ENCODE results near the gene ELMO1.

ELMO1 gene

DNA sequence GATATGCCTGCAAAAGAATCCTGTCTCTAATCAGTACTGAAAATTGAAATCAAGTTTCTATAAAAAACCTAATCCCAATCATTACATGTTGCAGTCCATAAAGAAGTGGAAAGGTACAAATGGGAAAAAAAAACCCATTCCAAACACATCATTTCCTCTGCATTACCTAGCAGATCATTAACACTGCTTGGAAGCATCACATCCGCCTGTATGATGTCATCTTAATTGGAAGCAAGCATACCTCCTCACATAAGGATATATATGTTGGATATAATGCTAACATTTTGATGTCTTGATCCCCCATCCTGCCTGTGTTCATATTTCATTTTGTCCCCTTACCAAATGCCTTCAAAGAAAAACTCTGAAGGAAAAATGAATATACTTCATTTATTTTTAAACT lies 483.0 kb downstream of the ELMO1 start:
- Histone ChIP-seq H3K9ac (ENCODE audit: low read depth, low read length) (no peak overlapping the region), H3K4me1 (ENCODE audit: insufficient read depth, low read length) (peaks cover 17% of the 10 kb centered on the region; the same call in 1 of the 2 replicates), H3K27me3 (ENCODE audit: insufficient read depth, low read length) (no peaks in the 10 kb centered on the region), H3K9me3 (ENCODE audit: insufficient read depth, low read depth, low read length) (no peaks in the 10 kb centered on the region), H3K27ac (ENCODE audit: low read length) (no peak overlapping the region), H3K4me3 (ENCODE audit: low read length) (no peak overlapping the region), H3K36me3 (ENCODE audit: insufficient read depth, low read depth, low read length) (no peaks in the 10 kb centered on the region)

DNA sequence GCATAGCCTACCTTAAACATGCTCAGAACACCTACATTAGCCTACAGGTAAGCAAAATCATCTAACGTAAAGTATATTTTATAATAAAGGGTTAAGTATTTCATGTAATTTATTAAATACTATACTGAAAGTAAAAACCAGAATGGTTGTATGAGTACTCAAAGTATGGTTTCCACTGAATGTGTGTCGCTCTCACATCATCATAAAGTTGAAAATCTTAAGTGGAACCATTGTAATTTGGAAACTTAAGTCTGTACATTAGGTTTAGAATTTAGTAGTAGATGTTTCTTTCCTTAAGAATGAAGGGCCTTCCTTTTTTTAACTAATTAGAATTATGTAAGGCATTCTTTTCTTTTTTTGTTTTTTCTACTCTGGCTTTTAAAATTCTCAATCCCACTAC lies 484.4 kb downstream of the ELMO1 start:
- Histone ChIP-seq H3K36me3 (ENCODE audit: insufficient read depth, low read depth, low read length) (no peaks in the 10 kb centered on the region), H3K27ac (ENCODE audit: low read length) (no peak overlapping the region), H3K27me3 (ENCODE audit: insufficient read depth, low read length) (no peaks in the 10 kb centered on the region), H3K9me3 (ENCODE audit: insufficient read depth, low read depth, low read length) (no peaks in the 10 kb centered on the region), H3K4me3 (ENCODE audit: low read length) (no peak overlapping the region), H3K4me1 (ENCODE audit: insufficient read depth, low read length) (peaks cover 17% of the 10 kb centered on the region; the same call in 1 of the 2 replicates), H3K9ac (ENCODE audit: low read depth, low read length) (no peak overlapping the region)

DNA sequence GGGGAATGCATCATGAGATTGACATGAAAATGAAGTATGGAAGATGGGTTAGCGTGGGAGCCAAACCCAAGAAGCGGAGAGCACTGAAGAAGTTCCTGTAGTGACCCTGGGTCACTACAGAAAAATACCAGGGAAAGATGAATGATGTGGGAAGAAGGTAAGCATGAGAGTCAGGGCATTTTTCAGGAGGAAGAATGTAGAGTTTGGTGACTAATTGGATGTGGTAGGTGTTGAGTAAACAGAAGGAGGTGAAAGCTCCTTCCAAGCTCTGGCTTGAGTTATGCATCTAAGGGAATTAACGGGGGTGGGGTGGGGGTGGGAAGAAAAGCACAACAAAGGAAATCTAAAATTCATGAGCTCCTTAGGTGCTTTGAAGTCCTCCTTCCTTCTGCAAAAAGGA lies 486.3 kb downstream of the ELMO1 start:
- no peak overlapping the region for H3K9ac ChIP-seq (ENCODE audit: low read depth, low read length)
- no peaks in the 10 kb centered on the region for H3K9me3 ChIP-seq (ENCODE audit: insufficient read depth, low read depth, low read length)
- no peaks in the 10 kb centered on the region for H3K36me3 ChIP-seq (ENCODE audit: insufficient read depth, low read depth, low read length)
- no peak overlapping the region for H3K27ac ChIP-seq (ENCODE audit: low read length)
- peaks cover 19% of the 10 kb centered on the region; the same call in 1 of the 2 replicates for H3K4me1 ChIP-seq (ENCODE audit: insufficient read depth, low read length)
- H3K27me3 ChIP-seq (ENCODE audit: insufficient read depth, low read length) = no peaks in the 10 kb centered on the region
- H3K4me3 ChIP-seq (ENCODE audit: low read length) = no peak overlapping the region

DNA sequence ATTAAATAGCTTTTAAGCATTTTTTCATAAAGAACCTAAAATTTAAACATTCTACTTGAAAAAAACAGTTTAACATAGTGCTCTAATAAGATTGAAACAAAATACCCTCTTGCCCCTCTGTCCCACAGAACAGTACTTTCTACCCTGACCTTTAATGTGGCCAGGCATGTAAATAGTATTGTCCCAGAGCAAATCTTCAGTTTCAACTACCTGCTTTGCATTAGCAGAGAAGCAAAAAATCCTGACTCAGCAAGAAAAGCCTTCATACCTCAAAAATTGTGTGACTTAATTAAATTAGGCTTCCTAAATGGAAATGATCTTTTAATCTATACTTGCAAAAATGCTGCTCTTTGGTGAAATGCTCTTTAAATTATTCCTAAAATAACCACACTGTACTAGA lies 487.0 kb downstream of the ELMO1 start:
- Histone ChIP-seq H3K9ac (ENCODE audit: low read depth, low read length) (no peak overlapping the region), H3K4me1 (ENCODE audit: insufficient read depth, low read length) (peaks cover 23% of the 10 kb centered on the region; the same call in 1 of the 2 replicates), H3K27me3 (ENCODE audit: insufficient read depth, low read length) (no peaks in the 10 kb centered on the region), H3K4me3 (ENCODE audit: low read length) (no peak overlapping the region), H3K9me3 (ENCODE audit: insufficient read depth, low read depth, low read length) (no peaks in the 10 kb centered on the region), H3K36me3 (ENCODE audit: insufficient read depth, low read depth, low read length) (no peaks in the 10 kb centered on the region), H3K27ac (ENCODE audit: low read length) (no peak overlapping the region)

DNA sequence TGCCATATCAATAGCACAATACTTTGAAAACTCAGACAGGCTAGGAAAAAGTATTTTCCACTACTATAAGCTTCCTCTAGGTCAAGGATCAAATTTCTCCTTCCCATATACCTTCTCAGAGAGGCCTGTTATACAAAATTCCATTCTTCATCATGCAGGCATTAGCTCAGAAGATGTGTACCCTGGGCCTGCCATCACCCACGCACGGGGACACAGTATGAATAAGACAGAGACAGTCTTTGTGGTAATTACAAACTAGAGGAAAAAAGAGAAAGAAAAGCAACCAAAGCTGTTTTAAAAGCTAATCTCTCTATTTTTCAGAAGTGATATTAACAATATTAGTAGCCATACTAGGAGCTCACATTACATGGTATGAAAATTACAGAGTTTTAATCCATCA lies 487.6 kb downstream of the ELMO1 start:
- H3K27me3 ChIP-seq (ENCODE audit: insufficient read depth, low read length) = no peaks in the 10 kb centered on the region
- no peaks in the 10 kb centered on the region for H3K9me3 ChIP-seq (ENCODE audit: insufficient read depth, low read depth, low read length)
- no peaks in the 10 kb centered on the region for H3K36me3 ChIP-seq (ENCODE audit: insufficient read depth, low read depth, low read length)
- H3K4me1 ChIP-seq (ENCODE audit: insufficient read depth, low read length) = peaks cover 23% of the 10 kb centered on the region; the same call in 1 of the 2 replicates
- no peak overlapping the region for H3K9ac ChIP-seq (ENCODE audit: low read depth, low read length)
- H3K27ac ChIP-seq (ENCODE audit: low read length) = no peak overlapping the region
- no peak overlapping the region for H3K4me3 ChIP-seq (ENCODE audit: low read length)

DNA sequence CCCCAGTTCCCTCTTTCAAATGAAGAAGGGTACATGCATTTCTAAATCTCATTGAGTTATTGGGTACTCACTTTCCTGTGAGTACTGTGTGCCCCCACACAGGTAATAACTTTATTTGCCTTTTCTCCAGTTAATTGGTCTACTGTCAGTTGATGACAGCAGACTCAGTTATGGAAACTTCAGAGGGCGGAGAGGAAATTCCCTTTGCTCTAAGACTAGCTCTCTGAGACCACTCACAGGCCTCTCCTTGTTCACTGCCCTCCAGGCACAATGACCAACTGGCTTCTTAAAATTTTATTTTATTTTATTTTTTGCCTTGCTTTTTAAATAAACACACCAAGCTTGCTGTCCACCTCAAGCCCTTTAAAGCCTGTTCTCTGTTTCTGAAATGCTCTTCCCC lies 488.6 kb downstream of the ELMO1 start:
- H3K36me3 ChIP-seq (ENCODE audit: insufficient read depth, low read depth, low read length) = no peaks in the 10 kb centered on the region
- no peak overlapping the region for H3K27ac ChIP-seq (ENCODE audit: low read length)
- no peak overlapping the region for H3K9ac ChIP-seq (ENCODE audit: low read depth, low read length)
- H3K4me1 ChIP-seq (ENCODE audit: insufficient read depth, low read length) = peaks cover 23% of the 10 kb centered on the region; the same call in 1 of the 2 replicates
- H3K27me3 ChIP-seq (ENCODE audit: insufficient read depth, low read length) = no peaks in the 10 kb centered on the region
- no peaks in the 10 kb centered on the region for H3K9me3 ChIP-seq (ENCODE audit: insufficient read depth, low read depth, low read length)
- no peak overlapping the region for H3K4me3 ChIP-seq (ENCODE audit: low read length)

DNA sequence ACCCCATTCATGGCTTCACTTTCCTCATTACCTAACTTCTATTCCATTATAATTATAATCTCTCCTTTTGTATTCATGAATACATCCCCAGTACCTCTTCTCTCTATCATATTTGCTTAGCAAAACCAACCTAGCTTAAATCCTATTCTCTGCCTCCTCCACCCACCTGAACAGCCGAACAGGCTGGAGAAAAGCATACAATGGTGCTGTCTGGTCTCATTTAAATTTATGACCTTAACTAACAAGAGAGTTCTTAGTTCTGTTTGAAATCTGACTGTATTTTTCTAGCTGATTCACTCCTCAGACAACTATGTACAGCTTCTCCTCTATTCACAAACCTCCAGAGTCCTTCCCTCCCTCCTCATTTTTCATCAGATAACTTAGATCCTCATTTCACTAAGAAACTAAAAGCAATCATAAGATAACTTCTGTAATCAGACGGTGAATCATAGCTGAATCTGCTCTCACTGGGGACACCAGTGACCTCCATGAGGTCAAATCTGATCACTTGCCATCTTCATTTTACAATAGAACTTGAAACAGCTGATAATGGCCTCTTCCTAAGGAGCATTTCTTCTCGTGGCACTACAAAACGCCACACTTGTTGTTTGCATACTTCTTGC lies 490.4 kb downstream of the ELMO1 start:
- Histone ChIP-seq H3K27ac (ENCODE audit: low read length) (no peak overlapping the region), H3K36me3 (ENCODE audit: insufficient read depth, low read depth, low read length) (no peaks in the 10 kb centered on the region), H3K9ac (ENCODE audit: low read depth, low read length) (no peak overlapping the region), H3K4me1 (ENCODE audit: insufficient read depth, low read length) (peaks cover 20% of the 10 kb centered on the region; the same call in 1 of the 2 replicates), H3K27me3 (ENCODE audit: insufficient read depth, low read length) (no peaks in the 10 kb centered on the region), H3K9me3 (ENCODE audit: insufficient read depth, low read depth, low read length) (no peaks in the 10 kb centered on the region), H3K4me3 (ENCODE audit: low read length) (no peak overlapping the region)

DNA sequence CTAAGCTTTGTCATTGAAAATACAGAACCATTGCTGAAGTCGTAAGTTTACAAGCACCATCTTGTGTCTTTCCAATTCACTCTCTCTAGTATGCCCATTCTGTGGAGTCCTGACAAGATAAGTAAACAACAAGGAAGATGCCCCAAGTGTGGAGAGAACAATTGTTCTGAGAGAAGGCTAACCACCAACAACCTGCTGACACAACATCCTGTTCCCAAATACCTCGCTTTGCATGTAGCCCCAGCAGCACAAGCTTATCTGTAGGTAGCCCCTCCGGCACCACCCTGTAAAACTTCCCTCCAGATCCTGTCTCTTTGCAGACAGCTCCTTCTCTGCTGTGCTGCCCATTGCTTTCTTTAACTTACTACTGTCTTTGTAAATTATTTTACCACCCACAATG lies 491.0 kb downstream of the ELMO1 start:
- H3K27ac ChIP-seq (ENCODE audit: low read length) = no peak overlapping the region
- H3K4me3 ChIP-seq (ENCODE audit: low read length) = no peak overlapping the region
- H3K4me1 ChIP-seq (ENCODE audit: insufficient read depth, low read length) = peaks cover 20% of the 10 kb centered on the region; the same call in 1 of the 2 replicates
- H3K9ac ChIP-seq (ENCODE audit: low read depth, low read length) = no peak overlapping the region
- no peaks in the 10 kb centered on the region for H3K9me3 ChIP-seq (ENCODE audit: insufficient read depth, low read depth, low read length)
- no peaks in the 10 kb centered on the region for H3K36me3 ChIP-seq (ENCODE audit: insufficient read depth, low read depth, low read length)
- no peaks in the 10 kb centered on the region for H3K27me3 ChIP-seq (ENCODE audit: insufficient read depth, low read length)

DNA sequence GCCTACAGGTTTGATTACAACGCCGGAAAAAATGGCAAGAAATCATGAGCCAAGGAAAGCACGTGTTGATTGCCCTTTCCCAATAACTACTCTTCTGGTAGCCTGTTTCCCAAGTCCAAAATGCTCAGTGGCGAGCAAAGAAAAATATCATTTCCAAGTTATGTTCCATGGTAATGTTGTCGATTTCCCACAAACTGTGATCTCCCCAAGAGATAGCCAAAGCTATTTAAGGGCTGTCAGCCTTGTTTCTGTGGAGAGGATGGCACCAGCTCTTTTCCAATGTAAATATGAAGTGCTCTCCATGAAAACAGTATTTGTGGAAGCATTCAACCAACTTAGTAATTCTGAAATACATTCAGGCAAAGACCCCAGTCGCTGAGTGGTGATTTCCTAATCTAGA lies 491.9 kb downstream of the ELMO1 start:
- no peak overlapping the region for H3K4me3 ChIP-seq (ENCODE audit: low read length)
- H3K27me3 ChIP-seq (ENCODE audit: insufficient read depth, low read length) = no peaks in the 10 kb centered on the region
- H3K9me3 ChIP-seq (ENCODE audit: insufficient read depth, low read depth, low read length) = no peaks in the 10 kb centered on the region
- H3K36me3 ChIP-seq (ENCODE audit: insufficient read depth, low read depth, low read length) = no peaks in the 10 kb centered on the region
- H3K27ac ChIP-seq (ENCODE audit: low read length) = no peak overlapping the region
- peaks cover 14% of the 10 kb centered on the region; the same call in 1 of the 2 replicates for H3K4me1 ChIP-seq (ENCODE audit: insufficient read depth, low read length)
- no peak overlapping the region for H3K9ac ChIP-seq (ENCODE audit: low read depth, low read length)

DNA sequence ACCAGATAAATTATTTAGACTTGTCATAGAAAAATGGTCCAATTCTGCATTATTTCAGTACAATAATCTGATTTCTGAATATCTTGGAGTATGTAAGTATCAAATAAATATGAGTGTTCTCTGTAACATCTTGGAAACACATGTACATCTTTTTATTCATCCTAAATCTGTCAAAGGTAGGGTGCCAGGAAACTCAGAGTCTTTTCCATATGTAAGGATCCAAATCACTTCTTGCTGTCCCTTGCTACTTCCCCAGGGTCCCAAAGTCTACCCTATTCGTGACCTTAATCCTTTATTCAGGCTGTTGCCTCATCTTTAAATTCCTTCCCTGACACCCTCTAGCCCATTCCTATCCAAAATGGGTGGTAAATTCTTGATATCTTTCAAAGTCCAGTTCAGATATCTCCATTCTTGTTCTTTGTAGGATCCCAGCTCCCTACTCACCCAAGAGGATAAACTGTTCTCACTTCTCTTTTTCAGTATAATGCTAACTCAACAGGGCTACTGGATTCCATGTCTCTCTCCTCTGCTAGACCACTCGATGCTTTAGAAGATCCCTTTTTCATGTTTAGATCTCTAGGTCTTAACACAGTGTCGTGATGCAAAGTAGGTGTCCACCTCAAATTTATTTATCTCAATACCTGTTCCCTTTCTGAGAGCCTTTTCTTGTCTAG lies 493.1 kb downstream of the ELMO1 start:
- H3K27me3 ChIP-seq (ENCODE audit: insufficient read depth, low read length) = no peaks in the 10 kb centered on the region
- H3K27ac ChIP-seq (ENCODE audit: low read length) = no peak overlapping the region
- peaks cover 6% of the 10 kb centered on the region; the same call in 1 of the 2 replicates for H3K4me1 ChIP-seq (ENCODE audit: insufficient read depth, low read length)
- H3K4me3 ChIP-seq (ENCODE audit: low read length) = no peak overlapping the region
- no peaks in the 10 kb centered on the region for H3K9me3 ChIP-seq (ENCODE audit: insufficient read depth, low read depth, low read length)
- H3K9ac ChIP-seq (ENCODE audit: low read depth, low read length) = no peak overlapping the region
- H3K36me3 ChIP-seq (ENCODE audit: insufficient read depth, low read depth, low read length) = no peaks in the 10 kb centered on the region

DNA sequence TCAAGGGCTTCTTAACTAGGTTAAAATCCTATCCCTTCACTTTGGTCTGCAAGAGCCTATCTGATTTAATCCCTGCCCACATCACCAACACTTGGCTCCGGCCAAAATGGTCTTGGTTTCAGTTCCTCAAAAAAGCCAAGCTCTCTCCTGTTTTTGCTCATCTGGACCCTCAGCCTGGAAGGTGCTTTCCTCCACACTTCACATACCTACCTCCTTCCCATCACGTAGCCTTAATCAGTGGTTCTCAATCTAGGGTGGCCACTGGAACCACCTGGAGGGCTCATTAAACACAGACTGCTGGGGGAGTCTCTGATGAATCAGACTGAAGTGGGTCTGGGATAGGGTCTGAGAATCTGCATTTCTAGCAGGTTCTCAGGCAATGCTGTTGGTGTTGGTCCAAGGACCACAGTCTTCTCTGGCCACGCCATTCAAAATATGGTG lies 497.4 kb downstream of the ELMO1 start:
- H3K4me3 ChIP-seq (ENCODE audit: low read length) = no peak overlapping the region
- H3K27ac ChIP-seq (ENCODE audit: low read length) = no peak overlapping the region
- no peak overlapping the region for H3K9ac ChIP-seq (ENCODE audit: low read depth, low read length)
- H3K27me3 ChIP-seq (ENCODE audit: insufficient read depth, low read length) = no peaks in the 10 kb centered on the region
- peaks cover 6% of the 10 kb centered on the region for H3K4me1 ChIP-seq (ENCODE audit: insufficient read depth, low read length)
- no peaks in the 10 kb centered on the region for H3K9me3 ChIP-seq (ENCODE audit: insufficient read depth, low read depth, low read length)
- no peaks in the 10 kb centered on the region for H3K36me3 ChIP-seq (ENCODE audit: insufficient read depth, low read depth, low read length)

Data from iPS-20b (cell line).